NCI-H1092 treated with DMSO at 0.1 percent for 48 hours (cell line): ENCODE results near the gene ANAPC15.

ENCODE experiments used
- DNase-seq: peaks from one replicate; lab custom pipeline; 2025; lab: John Stamatoyannopoulos, UW

ANAPC15 gene

GRCh38 chr11:72124046-72124445 is 11.6 kb upstream of the ANAPC15 start:
- DNase-seq, result no peak

DNA sequence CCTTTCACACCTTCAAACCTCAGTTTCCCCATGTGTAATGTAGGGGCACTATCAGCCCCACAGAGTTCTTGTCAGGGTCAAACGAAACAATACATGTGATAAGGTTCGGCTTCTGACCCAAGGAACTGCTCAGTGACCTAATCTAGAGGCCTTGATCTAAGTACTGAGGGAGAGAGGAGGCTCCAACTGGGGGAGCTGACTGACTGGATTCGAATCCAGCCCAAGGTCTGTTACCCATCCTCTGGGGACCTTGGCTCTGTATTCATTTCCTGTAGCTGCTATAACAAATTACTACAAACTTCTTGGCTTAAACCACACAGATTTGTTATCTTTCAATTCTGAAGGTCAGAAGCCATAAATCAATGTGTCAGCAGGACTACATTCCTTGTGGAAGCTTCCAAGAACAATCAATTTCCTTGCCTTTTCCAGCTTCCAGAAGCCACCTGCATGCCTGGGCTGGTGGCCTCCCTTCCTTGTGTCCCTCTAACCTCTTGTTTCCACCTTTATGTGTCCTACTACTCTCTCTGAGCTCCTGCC is 10.7 kb upstream of the ANAPC15 start:
- DNase-seq, result no peak

- no peak for DNase-seq
These were observed 10.1 kb upstream of the ANAPC15 start for GRCh38 chr11:72122607-72123006.

- no peak for DNase-seq
These were observed 8.4 kb upstream of the ANAPC15 start for GRCh38 chr11:72120930-72121329.

- DNase-seq, result no peak
These were observed 6.7 kb upstream of the ANAPC15 start for GRCh38 chr11:72119198-72119597.

GRCh38 chr11:72116019-72116755 is 3.7 kb upstream of the ANAPC15 start:
- DNase-seq, result no peak

DNA sequence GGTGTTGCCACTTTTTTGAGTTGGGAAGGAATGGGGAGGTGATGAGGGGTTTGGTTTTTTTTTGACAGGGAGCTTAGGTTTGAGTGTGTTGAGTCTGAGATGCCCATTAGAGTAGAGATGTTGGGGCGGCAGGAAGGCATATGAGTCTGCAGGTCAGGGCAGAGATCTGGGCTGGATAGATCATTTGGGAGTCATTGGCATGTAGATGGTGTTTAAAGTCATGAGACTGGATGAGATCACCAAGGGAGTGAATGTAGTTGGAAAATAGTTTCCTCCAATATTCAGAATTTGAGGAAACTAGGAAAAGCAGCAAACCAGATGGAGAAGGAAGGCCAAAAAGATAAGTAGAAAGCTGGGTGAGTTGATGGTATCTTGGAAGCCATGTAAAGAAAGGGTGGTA is 2.1 kb upstream of the ANAPC15 start:
- DNase-seq, result no peak

- no peak for DNase-seq
These were observed 698 bp upstream of the ANAPC15 start for GRCh38 chr11:72112978-72113808.

DNA sequence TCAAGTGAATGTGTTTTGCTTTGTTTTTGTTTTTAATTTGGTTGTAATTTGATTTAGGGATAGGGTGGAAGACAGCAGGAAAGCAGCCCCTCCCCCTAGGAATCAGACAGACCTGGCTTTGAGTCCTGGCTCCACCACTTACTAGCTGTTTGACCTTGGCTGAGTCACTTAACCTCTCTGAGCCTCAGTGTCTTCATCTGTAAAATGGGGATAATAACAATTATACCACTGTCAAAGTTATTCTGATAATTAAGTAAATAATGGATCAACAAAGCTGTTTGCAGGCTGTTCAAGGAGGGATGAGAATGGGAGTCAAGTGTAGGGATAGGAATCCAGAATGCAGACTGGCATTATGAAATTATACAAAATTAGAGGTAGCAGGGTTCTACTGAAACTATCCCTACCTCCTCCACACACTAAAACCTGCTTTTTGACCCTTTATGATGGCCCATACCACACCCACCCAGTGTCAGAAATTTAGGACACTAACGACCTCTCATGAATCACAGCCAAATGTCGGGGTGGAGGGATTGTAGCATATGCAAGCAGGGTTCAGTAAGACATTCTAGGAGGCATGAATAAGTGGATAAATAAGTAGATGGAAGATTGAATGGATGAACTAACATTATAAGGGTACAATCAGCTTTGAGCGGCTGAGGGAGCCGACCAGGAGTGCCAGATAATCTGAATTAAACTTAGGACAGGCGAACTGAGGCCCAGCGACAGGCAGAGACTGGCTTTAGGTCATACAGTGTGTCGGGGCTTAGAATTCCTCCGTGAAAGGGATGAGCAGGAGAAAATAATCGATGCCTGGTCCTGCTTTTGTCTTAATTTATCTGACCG is 974 bp downstream of the ANAPC15 start:
- no peak for DNase-seq

GRCh38 chr11:72105888-72106287 is 6.6 kb downstream of the ANAPC15 start, which contains the start of gene TOMT:
TSS of gene TOMT (plus strand) at chr11:72105924. CDS start at chr11:72105952, 28 bp downstream.
- no peak for DNase-seq

DNA sequence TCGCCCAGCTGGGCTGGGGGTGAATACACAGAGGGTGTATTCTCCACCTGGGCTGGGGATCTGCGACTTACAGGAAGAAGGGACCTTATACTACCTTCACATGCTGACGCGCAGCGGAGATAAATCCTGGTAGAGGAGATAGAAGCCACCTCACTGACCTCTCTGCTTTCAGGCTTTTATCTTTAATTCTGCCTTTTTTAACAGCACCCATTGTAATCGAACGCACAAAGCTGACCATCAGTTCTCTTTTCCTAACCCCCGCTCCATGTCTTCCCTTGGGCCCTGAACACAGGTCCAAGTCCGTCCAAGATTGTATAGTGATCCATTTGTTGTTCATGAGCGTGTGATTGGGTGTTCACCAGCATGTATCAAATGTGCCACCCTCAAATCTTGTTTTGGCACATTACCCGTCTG is 8.7 kb downstream of the ANAPC15 start:
- DNase-seq, result no peak

DNA sequence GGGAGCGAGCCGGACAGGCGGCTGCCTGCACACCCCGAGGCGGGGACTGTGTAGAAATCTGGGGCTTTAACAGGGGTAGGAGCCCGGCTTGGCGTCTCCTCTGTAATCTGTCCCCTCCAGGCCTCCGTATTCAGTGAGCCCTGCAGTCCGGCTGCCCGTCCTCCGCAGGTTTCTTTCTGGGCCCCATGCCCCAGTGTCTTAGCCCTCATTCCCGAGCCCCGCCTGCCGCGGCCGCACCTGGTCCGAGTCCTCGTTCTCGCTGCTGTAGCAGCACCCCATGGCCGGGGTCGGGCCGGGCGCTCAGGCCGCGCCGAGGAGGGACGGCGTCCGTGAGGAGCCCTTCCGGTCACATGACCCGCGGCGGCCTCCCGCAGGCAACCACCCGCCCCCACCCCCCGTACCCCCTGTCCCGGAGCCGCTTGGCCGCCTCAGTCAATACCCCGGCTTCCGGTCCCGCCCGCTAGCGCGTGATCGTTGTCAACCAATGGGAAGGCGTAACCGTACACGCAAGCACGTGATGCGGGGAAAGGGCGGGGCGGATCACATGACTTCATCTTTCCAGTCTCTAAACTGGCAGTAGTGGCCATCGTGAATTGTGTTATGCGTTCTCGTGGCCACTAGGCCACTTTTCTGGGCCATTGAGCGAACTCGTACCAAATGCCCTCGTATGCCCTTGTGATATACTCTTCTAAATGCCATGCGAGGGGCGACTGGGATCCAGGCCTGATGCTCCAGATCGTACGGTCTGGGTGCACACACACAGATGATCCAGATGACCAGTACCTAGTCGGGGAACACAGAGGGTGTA is 9.3 kb downstream of the ANAPC15 start, which contains the start of gene LAMTOR1:
Gene LAMTOR1 (minus strand): TSS at position 352 of the 808 bp plus-strand sequence. CDS start 73 bp downstream, at position 279.
- DNase-seq, result peak; percentile 99

GRCh38 chr11:72102631-72102945 is 9.9 kb downstream of the ANAPC15 start:
- DNase-seq, result no peak

GRCh38 chr11:72102162-72102561 is 10.3 kb downstream of the ANAPC15 start:
- DNase-seq, result no peak

DNA sequence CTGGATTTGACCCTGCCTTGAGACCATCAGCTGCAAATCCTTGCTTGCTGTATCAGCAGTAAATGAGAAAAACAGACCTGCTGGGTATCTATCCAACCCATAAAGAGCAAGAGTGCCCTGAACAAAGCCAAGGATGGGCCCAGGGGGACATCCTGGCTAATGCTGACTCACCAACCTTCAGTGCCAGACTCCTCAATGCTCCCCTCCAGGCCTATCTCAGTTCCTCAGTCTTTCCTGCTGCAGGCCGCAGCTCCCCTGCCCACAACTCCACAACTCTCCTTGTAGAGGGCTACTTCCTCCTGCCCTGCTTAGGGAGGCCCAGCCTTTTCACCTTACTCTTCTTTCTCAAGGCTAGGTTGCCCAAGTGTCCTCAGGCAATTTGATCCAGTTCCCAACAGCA is 12.0 kb downstream of the ANAPC15 start:
- DNase-seq, result no peak

- no peak for DNase-seq
These were observed 12.5 kb downstream of the ANAPC15 start for GRCh38 chr11:72100009-72100408.

- no peak for DNase-seq
These were observed 13.8 kb downstream of the ANAPC15 start for GRCh38 chr11:72098741-72099140.

DNA sequence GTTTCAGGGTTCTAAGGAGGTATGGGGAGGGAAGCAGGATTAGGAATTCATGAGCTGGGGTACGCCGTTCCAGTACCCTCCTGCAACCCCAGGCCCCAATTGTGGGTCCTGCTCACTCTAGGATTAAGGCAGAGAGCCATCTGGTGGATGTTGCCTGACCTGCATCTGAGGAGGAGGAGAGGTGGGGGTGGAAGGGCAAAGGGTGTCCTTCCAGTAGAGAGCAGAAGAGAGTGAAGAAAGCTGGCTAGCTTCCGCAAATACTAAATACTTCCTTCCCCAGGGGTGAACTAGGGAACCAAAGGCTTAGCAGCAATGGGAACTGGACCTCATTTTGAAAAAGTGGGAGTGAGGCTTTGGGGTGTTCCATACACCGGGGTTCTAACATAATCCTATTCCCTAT is 21.2 kb downstream of the ANAPC15 start:
- peak; percentile 26 for DNase-seq

- no peak for DNase-seq
These were observed 24.3 kb downstream of the ANAPC15 start for GRCh38 chr11:72088076-72088808.

DNA sequence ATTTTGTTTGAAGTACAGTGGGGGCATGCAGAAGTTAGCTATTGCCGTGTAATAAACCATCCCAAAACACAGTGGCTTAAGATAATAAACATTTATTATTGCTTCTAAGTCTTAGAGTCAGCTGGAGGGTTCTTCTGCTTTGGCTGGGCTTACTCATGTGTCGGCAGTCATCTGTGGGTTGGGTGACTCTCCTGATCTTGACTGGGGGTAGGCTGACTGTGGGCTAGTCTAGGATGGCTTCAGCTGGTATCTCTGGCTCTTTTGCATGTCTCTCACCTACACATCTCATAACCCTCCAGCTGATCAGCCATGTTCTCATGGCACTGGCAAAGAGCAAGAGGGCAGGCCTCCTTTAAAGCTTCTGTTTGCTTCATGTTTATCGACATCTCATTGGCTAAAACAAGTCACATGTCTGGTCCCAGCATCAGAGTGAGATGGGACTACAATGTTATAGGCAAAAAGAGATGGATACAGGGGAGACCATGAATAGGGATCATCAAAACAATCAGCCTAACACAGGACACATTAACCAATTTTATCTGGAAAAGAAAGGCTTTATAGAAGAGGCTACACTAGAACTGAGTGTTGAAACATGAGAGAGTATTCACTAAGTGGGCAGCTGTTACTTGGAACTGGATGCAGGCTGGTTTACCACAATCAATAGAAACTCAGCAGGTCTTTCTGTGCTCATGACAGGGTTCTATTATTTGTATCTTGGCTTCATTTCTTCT is 26.7 kb downstream of the ANAPC15 start:
- peak; percentile 66 for DNase-seq
